GM12878 (cell line): Measurements from ENCODE around the gene TFCP2.

ENCODE experiments used
- BCL11A ChIP-seq: IDR thresholded peaks from 2 replicates; pipeline ENCODE4 v1.6.1; 2011; ENCODE audit warnings: low read depth, low read length
- CTCF ChIP-seq, 3 experiments: IDR thresholded peaks in 2 of 3; conservative IDR thresholded peaks in 1 of 3; 2 replicates each; pipeline ENCODE4 v1.5.1; 2011; ENCODE audit warnings: low read depth in 3 of 3, low read length in 3 of 3, mild to moderate bottlenecking in 3 of 3, control low read depth in 2 of 3, moderate library complexity in 2 of 3, inconsistent platforms in 1 of 3, mixed read lengths in 1 of 3; ENCODE audit not compliant: control insufficient read depth in 2 of 3, insufficient read depth in 1 of 3; ENCODE audit errors: extremely low read depth in 1 of 3
- ETV6 ChIP-seq, 2 experiments: fragments of 450-650 bp in 1 of 2; IDR thresholded peaks in 1 of 2; conservative IDR thresholded peaks in 1 of 2; 2 replicates each; pipeline ENCODE4 v1.6.1; 2014; ENCODE audit warnings: antibody characterized with exemption in 1 of 2, borderline replicate concordance in 1 of 2, low read depth in 1 of 2, mild to moderate bottlenecking in 1 of 2, moderate library complexity in 1 of 2
- FOS ChIP-seq: IDR thresholded peaks from 3 replicates; pipeline ENCODE4 v1.6.1; 2011; ENCODE audit warnings: borderline replicate concordance; ENCODE audit not compliant: insufficient read length; ENCODE audit errors: extremely low read depth
- GABPA ChIP-seq: IDR thresholded peaks from 2 replicates; pipeline ENCODE4 v1.6.1; 2014; ENCODE audit warnings: antibody characterized with exemption, low read depth, mild to moderate bottlenecking, inconsistent platforms
- NFIC ChIP-seq: IDR thresholded peaks from 2 replicates; pipeline ENCODE4 v1.6.1; 2012; ENCODE audit warnings: low read depth, mild to moderate bottlenecking, inconsistent platforms, low read length, moderate library complexity
- POLR2A ChIP-seq: IDR thresholded peaks from 2 replicates; pipeline ENCODE4 v1.6.1; 2011; ENCODE audit warnings: low read depth, mild to moderate bottlenecking, low read length
- SUZ12 ChIP-seq: fragments of 200-600 bp; sonication (generic); IDR thresholded peaks from one replicate; pipeline ENCODE4 v1.6.1; 2018; ENCODE audit warnings: antibody characterized with exemption, mild to moderate bottlenecking; ENCODE audit not compliant: unreplicated experiment
- ZZZ3 ChIP-seq: IDR thresholded peaks from 2 replicates; pipeline ENCODE4 v1.6.1; 2011; ENCODE audit warnings: low read depth; ENCODE audit not compliant: control insufficient read depth, insufficient read length
- TF ChIP-seq, protein P1 (sequence below): IDR thresholded peaks from 2 replicates; pipeline ENCODE4 v1.6.1; 2012; ENCODE audit warnings: low read depth, low read length, improper control_type of control experiment

GRCh38 chr12:51075390-51075789 is 97.5 kb downstream of the TFCP2 start:
- TF ChIP-seq ETV6 (conservative IDR thresholded peaks at IDR 0.05 in 1 of 2, IDR thresholded peaks at IDR 0.05 in 1 of 2; ENCODE audit: borderline replicate concordance in 1 of 2, low read depth in 1 of 2): no peak
- TF ChIP-seq POLR2A: no peak
- TF ChIP-seq CTCF (IDR thresholded peaks at IDR 0.05 in 2 of 3, conservative IDR thresholded peaks at IDR 0.05 in 1 of 3; ENCODE audit: control insufficient read depth in 2 of 3, extremely low read depth in 1 of 3, insufficient read depth in 1 of 3, low read depth in 3 of 3, low read length in 3 of 3): no peak
- TF ChIP-seq NFIC: no peak
- TF ChIP-seq FOS: no peak
- TF ChIP-seq SUZ12: no peak
- TF ChIP-seq, protein P1, sequence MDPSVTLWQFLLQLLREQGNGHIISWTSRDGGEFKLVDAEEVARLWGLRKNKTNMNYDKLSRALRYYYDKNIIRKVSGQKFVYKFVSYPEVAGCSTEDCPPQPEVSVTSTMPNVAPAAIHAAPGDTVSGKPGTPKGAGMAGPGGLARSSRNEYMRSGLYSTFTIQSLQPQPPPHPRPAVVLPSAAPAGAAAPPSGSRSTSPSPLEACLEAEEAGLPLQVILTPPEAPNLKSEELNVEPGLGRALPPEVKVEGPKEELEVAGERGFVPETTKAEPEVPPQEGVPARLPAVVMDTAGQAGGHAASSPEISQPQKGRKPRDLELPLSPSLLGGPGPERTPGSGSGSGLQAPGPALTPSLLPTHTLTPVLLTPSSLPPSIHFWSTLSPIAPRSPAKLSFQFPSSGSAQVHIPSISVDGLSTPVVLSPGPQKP: no peak
- no peak for TF ChIP-seq ZZZ3
- TF ChIP-seq BCL11A: no peak
- no peak for TF ChIP-seq GABPA
